ENCODE data around the gene RHBG.

RHBG gene

DNA sequence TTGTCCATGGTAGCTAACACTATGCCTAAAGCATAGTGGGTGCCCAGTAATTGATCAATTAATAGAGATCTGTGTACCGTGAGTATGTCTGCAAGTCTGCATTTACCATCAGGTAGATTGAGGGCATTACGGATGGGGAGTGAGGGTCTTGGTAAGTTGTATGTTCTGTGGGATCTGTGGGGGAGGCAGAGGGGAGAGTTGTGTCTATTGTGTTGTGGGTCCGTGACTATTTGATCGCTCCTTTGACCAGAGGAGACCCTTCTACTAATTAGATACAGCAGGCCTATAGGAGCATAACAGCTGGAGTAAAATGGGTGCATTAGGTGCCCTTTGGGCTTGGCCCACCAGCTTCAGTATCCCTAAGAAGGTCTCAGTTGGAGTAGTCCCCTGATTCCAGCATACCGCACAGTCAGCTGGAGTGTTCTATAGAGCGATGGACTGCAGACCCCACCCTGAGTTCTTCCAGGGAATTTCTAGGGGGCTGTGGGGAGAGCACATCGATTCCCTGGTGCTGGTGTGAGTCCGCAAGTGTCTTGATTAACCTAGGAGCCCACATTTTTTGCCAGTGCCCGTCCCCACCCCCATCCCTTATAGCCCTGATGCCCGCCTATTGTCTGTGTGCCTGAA, 55.9 kb downstream of the RHBG start:
- DNase-seq (ENCODE audit: low read depth in 2 of 2, low spot score in 1 of 2), result no peak

DNA sequence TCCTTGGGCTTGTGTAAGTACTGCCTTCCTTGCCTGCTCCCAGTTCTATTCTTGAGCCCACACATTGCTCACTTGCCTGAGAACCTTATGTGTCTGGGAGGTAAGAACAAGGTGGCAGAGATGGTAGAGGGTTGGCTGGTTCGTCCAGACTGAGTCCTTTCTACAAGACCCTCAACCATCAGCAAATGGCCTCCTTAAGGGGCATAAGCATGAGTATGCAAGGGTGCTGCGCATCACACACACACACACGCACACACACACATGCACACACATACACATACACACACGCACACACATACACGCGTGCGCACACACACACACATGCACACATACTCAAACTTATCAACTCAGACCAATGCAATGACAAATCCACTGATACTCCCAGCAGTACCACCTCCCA, 56.9 kb downstream of the RHBG start:
- DNase-seq (ENCODE audit: low read depth in 2 of 2, low spot score in 1 of 2), result no peak

DNA sequence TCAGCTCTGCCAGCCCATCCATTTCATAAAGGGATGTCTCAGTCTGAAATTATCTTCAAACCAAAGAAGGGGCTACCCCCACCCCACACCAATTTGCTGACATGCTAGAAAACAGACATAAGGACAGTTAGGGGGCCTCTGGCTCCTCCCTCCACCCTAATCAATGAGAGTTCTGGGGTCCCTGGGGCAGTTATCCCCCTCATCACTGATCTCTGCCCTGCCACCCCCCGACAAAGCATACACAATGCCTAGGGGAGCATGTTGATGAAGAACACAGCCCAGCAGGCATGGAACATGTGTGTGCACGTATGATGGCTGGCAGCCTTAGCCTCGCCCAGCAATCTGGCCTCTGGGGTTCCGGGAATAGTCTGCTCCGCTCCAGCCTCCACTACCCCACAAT, 58.9 kb downstream of the RHBG start:
- DNase-seq (ENCODE audit: low read depth in 2 of 2, low spot score in 1 of 2), result no peak

DNA sequence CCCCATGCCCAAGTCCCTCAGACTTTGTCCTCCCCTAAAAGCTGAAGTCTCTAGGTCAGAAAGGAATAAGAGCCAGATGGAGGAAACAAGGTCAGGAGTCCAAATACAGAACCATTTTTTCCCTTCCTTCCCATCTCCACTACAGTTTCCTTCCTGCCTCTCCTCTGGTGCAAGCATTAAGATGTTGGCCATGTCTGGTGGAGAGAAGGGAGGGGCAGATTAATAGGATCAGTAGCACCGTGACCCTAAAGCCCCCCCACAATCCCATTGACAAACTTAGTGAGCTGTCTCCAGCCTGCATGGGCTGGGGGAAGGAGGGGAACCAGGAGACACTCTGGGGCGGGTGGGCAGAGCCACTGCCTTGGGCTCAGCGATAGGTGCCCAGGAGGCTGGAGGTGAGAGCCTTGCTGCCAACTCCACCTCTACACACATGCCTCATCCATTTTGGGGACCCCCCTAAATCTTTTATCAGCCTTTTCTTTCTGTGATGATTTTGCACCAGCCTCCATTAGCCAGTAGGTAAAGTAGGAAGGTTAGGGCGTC, 59.8 kb downstream of the RHBG start:
- DNase-seq (ENCODE audit: low read depth in 2 of 2, low spot score in 1 of 2), result no peak

DNA sequence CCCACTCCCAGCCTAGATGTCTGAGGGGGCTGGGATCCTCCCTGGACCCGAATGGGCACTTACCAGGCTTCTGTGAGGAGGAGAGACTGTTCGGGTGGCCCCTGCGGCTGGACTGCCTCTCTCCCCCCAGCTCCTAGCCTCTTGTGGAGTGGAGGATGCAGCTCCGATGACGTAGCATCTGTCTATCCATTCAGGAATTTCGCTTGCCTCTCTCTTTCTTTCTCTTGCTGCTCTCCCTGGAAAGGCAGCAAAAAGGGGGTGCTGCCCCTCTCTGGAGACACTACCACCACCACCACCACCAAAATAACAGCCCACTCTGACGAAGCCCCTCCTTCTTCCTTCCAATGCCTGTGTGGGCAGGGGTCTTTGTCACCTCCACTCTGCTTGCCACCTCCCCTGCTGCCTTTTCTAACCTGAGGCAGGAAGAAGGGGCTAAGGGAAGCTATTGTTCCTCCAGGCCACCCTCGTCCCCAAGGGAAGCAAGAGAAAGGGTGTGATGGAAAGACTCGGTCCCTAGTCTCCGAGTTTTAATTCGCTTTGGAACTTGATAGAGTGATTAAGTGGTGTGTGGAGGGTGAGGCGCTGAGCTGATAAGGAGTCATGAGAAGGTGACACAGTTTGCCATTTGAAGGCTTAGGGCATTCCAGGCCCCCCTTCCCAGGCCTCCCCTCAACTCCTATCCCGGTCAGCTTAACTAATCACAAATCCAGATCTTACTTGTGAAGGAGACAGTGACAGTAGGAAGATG, 60.5 kb downstream of the RHBG start:
- no peak for DNase-seq (ENCODE audit: low read depth in 2 of 2, low spot score in 1 of 2)

GRCh38 chr1:156430303-156430702, 61.3 kb downstream of the RHBG start:
- DNase-seq (ENCODE audit: low read depth in 2 of 2, low spot score in 1 of 2), result no peak

GRCh38 chr1:156430866-156431265, 61.9 kb downstream of the RHBG start:
- no peak for DNase-seq (ENCODE audit: low read depth in 2 of 2, low spot score in 1 of 2)

DNA sequence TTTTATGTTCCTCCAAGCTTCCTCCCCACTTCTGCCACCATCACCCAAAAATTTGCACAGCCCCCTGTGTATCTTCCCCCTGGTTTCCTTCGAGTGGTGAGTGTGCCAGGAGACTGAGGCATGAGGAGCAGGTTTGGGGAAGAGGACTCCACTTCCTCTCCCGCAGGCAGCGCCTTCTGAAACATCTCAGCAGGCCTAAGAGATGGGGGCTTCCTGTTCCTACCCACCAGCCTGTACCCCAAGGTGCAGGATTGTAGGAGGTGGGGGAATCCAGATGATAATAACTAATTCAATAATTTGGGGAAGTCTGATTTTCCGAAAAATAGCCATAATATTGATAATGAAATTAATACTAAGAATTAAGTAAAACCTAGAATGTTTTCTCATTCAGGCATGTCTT, 62.4 kb downstream of the RHBG start:
- no peak for DNase-seq (ENCODE audit: low read depth in 2 of 2, low spot score in 1 of 2)

DNA sequence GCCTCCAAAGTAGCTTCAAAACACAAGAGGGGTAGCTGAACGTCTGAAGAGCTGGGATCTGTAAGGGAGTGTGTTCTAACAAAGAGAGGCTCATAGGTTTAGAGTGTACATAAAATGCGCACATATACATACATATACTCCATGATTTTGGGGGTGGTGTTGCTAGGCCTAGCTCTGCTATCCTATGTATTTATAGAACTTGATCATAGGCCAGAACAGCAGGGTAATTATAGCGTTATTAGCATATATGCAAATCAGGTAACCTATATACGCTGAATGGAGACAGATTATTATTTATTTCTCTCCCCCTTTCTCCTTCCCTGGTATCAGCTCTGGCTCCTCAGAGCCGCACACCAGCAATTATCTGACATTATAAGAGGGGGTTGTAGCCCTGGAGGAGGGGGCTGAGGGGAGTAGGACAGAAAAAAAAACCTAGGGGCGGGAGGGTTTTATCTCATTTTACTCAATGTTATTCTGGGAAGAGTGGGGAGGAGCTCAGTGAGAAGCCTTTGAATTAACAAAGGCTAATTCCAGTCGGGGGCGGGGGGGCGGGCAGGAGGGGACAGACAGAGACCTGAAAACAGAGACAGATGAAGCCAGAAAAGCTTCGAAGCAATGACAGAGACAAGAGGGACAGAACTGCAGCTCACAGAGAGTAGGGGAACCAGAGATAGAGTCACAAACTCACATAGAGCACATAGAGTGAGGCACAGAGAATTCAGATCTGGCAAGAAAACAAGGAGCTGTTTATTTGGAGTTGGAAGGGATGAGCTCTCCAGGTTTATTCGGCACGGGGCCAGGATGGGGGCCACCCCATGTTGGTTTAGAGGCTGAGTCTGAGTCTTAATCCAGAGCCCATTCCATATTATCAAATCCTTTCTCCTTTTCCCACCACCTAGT, 63.0 kb downstream of the RHBG start:
- no peak for DNase-seq (ENCODE audit: low read depth in 2 of 2, low spot score in 1 of 2)

GRCh38 chr1:156432669-156433018, 63.6 kb downstream of the RHBG start:
- no peak for DNase-seq (ENCODE audit: low read depth in 2 of 2, low spot score in 1 of 2)

DNA sequence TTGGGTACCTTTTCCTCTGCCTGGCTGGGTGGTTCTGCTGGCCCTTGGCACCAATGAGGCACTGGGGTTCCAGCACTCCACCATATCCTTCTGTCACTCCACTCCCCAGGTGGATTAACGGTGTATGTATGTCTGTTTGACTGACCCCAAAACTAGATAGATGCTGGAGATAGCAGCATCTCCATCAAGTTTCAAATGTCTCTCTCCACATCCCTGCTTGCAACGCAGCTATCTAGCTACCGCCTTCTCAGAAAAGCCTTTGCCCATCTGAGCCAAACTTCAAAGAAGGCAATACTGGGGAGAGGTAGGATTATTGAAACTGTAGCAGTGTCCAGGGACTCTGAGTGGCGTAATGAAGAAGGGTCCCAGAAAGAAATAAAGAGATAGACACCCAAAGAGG, 64.0 kb downstream of the RHBG start:
- DNase-seq (ENCODE audit: low read depth in 2 of 2, low spot score in 1 of 2), result no peak

- no peak for DNase-seq (ENCODE audit: low read depth in 2 of 2, low spot score in 1 of 2)
Observed at GRCh38 chr1:156433602-156434001, 64.6 kb downstream of the RHBG start.

Measured in stimulated activated CD8-positive, alpha-beta memory T cell treated with anti-CD3 and anti-CD28 coated beads, Interleukin-4, amount 100 ng/mL, for 4 hours (primary cell).